ENCODE data around the gene KMO. TPM values are rescaled to one million over a fixed set of nuclear protein-coding genes. Genes with fewer than 3 reads are reported as not detected.

KMO gene
- total and polyA plus RNA-seq, 2 of the 8 experiments (the other 6 are each of a cell fraction or from before 2014, with no cell fraction given), result not detected

DNA sequence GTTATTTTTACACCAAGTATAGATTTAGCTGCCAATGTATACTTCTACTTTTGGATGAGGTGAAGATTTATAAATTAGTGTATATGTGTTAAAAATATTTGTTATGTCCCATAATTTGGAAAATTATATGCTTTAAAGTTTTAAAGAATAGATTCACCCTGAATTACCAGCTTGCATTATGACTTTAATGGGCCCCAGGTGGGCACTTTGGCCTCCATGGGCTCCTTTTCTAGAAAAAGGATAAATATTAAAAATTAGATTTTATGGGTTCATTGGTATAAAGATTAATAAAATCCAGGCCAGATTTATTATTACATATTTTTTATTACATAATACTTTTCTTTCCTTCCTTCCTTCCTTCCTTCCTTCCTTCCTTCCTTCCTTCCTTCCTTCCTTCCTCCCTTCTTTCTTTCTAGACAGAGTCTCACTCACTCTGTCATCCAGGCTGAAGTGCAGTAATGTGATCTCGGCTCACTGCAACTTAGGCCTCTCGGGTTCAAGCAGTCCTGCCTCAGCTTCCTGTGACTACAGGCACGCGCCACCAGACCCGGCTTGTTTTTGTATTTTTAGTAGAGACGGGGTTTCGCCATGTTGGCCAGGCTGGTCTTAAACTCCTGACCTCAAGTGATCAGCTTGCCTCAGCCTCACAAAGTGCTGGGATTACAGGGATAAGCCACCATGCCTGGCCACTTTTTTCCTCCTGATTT lies 21.9 kb downstream of the KMO start:
- H3K79me1 ChIP-seq (ENCODE audit: low read depth, low read length), result no peaks in the 10 kb centered on the region
- no peak overlapping the region for H4K8ac ChIP-seq (ENCODE audit: extremely low read depth, insufficient read depth, low read length)
- no peaks in the 10 kb centered on the region for H3K9me3 ChIP-seq (ENCODE audit: insufficient read depth in 2 of 2, low read depth in 1 of 2, low read length in 1 of 2)
- H2AK5ac ChIP-seq (ENCODE audit: low read depth, low read length), result no peak overlapping the region
- H2BK120ac ChIP-seq (replicated peaks; ENCODE audit: low read depth, low read length), result no peak overlapping the region
- H3K27me3 ChIP-seq (replicated peaks in 1 of 4; ENCODE audit: control insufficient read depth in 3 of 4, extremely low read depth in 1 of 4, insufficient read depth in 3 of 4, low read length in 3 of 4), result no peaks in the 10 kb centered on the region
- DNase-seq (ENCODE audit: low read depth in 1 of 2, low spot score in 2 of 2) (no peak), FAIRE-seq (no peak)
- no peak overlapping the region for H4K91ac ChIP-seq (replicated peaks; ENCODE audit: insufficient read length, low read length)
- H4K20me1 ChIP-seq (replicated peaks in 1 of 2; ENCODE audit: control insufficient read depth in 1 of 2, insufficient read depth in 2 of 2, low read length in 2 of 2), result no peaks in the 10 kb centered on the region
- H3K4me3 ChIP-seq (ENCODE audit: extremely low read depth in 1 of 4, insufficient read depth in 2 of 4, low read depth in 3 of 4, low read length in 4 of 4), result no peak overlapping the region
- H2BK15ac ChIP-seq (ENCODE audit: low read length), result no peak overlapping the region
- no peak overlapping the region for H3K18ac ChIP-seq (ENCODE audit: extremely low read depth, low read length)
- ChIA-PET POLR2A (ENCODE audit: partially characterized antibody) (no interaction called here), CTCF (ENCODE audit: partially characterized antibody) (no interaction called here)
- no peak overlapping the region for H2BK5ac ChIP-seq (ENCODE audit: low read depth, low read length)
- H3K4ac ChIP-seq (replicated peaks; ENCODE audit: insufficient read length, low read depth, low read length), result no peak overlapping the region
- no peak overlapping the region for H2AFZ ChIP-seq (ENCODE audit: low read length)
- no peak overlapping the region for H3K56ac ChIP-seq (replicated peaks; ENCODE audit: insufficient read length, low read depth, low read length)
- no peaks in the 10 kb centered on the region for H3K79me2 ChIP-seq (ENCODE audit: control insufficient read depth in 1 of 2, insufficient read depth in 2 of 2, low read length in 2 of 2)
- 91% methylated on average over 7 of the region's 7 CpGs; no CpG with 5 or more reads in 1 of the 2 experiments for WGBS, 2 experiments (ENCODE audit: extremely low coverage in 1 of 2, insufficient coverage in 1 of 2, insufficient read length in 1 of 2, insufficient replicate concordance in 2 of 2, low coverage in 1 of 2, low lambda C conversion rate in 2 of 2, missing lambda C conversion rate in 1 of 2)
- no peak overlapping the region for H3K14ac ChIP-seq (ENCODE audit: insufficient read length)
- no peak overlapping the region for H3K23ac ChIP-seq (ENCODE audit: insufficient read length)
- no peak overlapping the region for H3K27ac ChIP-seq (ENCODE audit: low read depth, low read length)
- no peaks in the 10 kb centered on the region for H3K23me2 ChIP-seq (ENCODE audit: low read depth, low read length)
- H3K4me1 ChIP-seq (replicated peaks in 1 of 4; ENCODE audit: control insufficient read depth in 3 of 4, insufficient read depth in 4 of 4, low read length in 3 of 4), result no peaks in the 10 kb centered on the region
- no peak overlapping the region for H3K4me2 ChIP-seq (ENCODE audit: insufficient read depth in 1 of 2, low read depth in 2 of 2, low read length in 2 of 2)
- no peak overlapping the region for H2BK12ac ChIP-seq (ENCODE audit: low read depth, low read length)
- H3K9ac ChIP-seq (replicated peaks in 1 of 4; ENCODE audit: extremely low read depth in 1 of 4, low read depth in 3 of 4, low read length in 3 of 4), result no peak overlapping the region
- H2BK20ac ChIP-seq (ENCODE audit: low read length), result no peak overlapping the region
- H4K5ac ChIP-seq (ENCODE audit: insufficient read length, low read depth, low read length), result no peak overlapping the region
- no peak for TF ChIP-seq CBX5 (IDR thresholded peaks at IDR 0.05; ENCODE audit: low read depth, low read length)
- no peak for TF ChIP-seq NANOG (IDR thresholded peaks at IDR 0.05; ENCODE audit: insufficient read depth, low read depth, low read length, poor library complexity, severe bottlenecking)
- TF ChIP-seq FOSL1 (IDR thresholded peaks at IDR 0.05; ENCODE audit: insufficient read depth, low read depth, low read length), result no peak
- TF ChIP-seq TAF7 (optimal IDR thresholded peaks at IDR 0.05; ENCODE audit: borderline replicate concordance, low read depth, low read length), result no peak
- no peaks in the 10 kb centered on the region for H3K36me3 ChIP-seq (ENCODE audit: control insufficient read depth in 2 of 4, insufficient read depth in 4 of 4, low read length in 3 of 4)
